Testis (tissue), 2 donors: ENCODE data around the gene ERCC6L2.

Experiments used
- POLR2A ChIP-seq: fragments of 450-650 bp; IDR thresholded peaks from one replicate; pipeline ENCODE4 v1.6.1; 2017; ENCODE audit warnings: antibody characterized with exemption, mild to moderate bottlenecking, moderate library complexity
- TF ChIP-seq, protein P1 (sequence below), 3 experiments: fragments of 450-650 bp in 2 of 3; fragments of 200-600 bp in 1 of 3; sonication (generic) in 1 of 3; IDR thresholded peaks; one replicate each; pipeline ENCODE4 v1.5.1; 2016 to 2019; ENCODE audit warnings: antibody characterized with exemption in 3 of 3, mild to moderate bottlenecking in 2 of 3, moderate library complexity in 1 of 3

DNA sequence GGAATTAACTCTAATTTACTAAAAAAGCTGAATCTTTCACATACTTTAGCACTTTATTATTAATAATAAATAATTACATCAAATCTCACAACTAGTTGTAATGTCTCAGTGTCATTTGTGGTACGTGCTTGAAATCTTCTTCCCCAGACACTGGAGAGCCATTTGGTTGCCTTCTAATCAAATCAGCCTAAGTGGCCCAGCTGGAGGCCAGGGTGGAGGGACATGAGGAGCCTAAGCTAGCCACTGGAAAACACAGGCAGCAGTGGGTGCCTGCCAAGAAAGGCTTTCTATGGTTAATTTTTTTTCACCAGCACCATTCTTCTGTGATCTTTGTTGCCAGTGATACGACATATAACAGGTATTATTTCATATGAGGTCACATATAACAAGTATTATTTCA, 117.0 kb downstream of the ERCC6L2 start:
- TF ChIP-seq, protein P1, sequence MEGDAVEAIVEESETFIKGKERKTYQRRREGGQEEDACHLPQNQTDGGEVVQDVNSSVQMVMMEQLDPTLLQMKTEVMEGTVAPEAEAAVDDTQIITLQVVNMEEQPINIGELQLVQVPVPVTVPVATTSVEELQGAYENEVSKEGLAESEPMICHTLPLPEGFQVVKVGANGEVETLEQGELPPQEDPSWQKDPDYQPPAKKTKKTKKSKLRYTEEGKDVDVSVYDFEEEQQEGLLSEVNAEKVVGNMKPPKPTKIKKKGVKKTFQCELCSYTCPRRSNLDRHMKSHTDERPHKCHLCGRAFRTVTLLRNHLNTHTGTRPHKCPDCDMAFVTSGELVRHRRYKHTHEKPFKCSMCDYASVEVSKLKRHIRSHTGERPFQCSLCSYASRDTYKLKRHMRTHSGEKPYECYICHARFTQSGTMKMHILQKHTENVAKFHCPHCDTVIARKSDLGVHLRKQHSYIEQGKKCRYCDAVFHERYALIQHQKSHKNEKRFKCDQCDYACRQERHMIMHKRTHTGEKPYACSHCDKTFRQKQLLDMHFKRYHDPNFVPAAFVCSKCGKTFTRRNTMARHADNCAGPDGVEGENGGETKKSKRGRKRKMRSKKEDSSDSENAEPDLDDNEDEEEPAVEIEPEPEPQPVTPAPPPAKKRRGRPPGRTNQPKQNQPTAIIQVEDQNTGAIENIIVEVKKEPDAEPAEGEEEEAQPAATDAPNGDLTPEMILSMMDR (IDR thresholded peaks at IDR 0.05): no peak
- TF ChIP-seq POLR2A: no peak
